NCI-H524 (cell line): ENCODE results near the gene UCP3.

ENCODE experiments used
- DNase-seq, 2 experiments: peaks; one replicate each; lab custom pipeline; 2025; lab: John Stamatoyannopoulos, UW

UCP3 gene, protein sequence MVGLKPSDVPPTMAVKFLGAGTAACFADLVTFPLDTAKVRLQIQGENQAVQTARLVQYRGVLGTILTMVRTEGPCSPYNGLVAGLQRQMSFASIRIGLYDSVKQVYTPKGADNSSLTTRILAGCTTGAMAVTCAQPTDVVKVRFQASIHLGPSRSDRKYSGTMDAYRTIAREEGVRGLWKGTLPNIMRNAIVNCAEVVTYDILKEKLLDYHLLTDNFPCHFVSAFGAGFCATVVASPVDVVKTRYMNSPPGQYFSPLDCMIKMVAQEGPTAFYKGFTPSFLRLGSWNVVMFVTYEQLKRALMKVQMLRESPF

GRCh38 chr11:74008373-74009229 lies at the start of gene UCP3:
TSS of gene UCP3 (minus strand) at chr11:74009085. CDS start at chr11:74007042, 2,043 bp downstream.
- no peak for DNase-seq

DNA sequence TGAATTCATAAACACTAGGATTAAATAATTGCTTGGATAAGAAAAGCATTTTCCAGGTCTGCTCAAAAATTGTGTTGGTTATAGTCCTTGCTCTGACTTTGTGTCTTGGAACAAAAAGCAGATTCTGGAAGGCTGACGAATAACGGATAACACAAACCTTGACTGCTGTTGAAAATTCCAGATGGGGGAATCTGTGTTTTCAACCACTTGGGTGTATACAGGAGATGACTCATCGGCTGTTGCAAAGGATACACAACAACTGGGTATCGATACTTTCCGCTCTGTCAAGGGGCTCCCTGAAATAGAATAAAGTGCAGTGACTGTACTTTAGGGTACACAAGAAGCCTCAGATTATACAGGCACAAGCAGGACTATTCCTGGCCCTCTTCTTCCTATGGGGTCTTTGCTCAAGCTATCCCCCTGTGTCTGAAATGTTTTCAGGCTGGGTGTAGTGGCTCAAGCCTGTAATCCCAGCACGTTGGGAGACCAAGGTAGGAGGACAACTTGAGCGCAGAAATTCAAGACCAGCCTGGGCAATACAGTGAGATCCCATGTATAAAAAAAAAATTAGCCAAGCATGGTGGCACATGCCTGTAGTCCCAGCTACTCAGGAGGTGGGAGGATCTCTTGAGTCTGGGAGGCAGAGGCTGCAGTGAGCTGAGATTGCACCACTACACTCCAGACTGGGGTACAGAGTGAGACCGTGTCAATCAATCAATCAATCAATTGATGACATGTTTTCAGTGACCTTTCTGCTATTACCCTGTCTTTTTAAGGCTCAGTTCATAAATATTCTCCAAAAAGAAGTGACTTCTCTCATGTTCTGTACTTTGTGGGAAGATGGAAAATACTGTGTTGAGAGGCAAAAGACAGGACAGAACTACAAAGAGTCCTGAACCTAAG lies 48.6 kb upstream of the UCP3 start:
- no peak for DNase-seq

GRCh38 chr11:74055938-74056337 lies 47.1 kb upstream of the UCP3 start:
- DNase-seq = no peak

- no peak for DNase-seq
Observed at GRCh38 chr11:74050465-74050864, 41.6 kb upstream of the UCP3 start.

DNA sequence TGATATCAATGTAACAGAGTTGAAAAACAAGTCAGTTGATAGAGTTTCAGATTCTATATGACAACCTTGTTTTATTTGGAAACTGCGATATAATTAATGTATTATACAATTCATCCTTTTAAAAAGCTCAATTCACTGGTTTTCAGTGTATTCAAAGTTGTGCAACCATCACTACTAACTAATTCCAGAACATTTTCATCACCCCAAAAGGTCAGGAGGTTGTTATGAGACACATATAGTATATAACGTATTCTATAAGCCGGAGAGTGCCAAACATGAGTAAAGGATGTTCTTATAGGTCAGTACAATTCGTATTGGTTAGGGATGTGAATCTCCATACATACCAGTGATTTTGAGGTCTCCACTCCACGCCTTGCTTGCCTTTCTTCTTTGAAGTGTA lies 40.1 kb upstream of the UCP3 start:
- no peak for DNase-seq

DNA sequence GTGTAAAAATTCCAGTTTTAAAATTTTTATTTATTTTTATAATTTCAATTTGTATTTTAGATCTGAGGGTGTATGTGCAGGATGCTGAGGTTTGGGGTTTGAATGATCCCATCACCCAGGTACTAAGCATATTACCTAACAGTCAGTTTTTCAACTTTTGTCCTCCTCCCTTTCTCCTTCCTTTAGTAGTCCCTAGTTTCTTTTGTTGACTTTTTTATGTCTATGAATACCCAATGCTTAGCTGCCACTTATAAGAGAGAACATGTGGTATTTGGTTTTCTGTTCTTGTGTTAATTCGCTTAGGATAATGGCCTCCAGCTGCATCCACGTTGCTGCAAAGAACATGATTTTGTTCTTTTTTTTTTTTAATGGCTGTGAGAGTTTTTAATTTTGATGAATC lies 35.7 kb upstream of the UCP3 start:
- no peak for DNase-seq

DNA sequence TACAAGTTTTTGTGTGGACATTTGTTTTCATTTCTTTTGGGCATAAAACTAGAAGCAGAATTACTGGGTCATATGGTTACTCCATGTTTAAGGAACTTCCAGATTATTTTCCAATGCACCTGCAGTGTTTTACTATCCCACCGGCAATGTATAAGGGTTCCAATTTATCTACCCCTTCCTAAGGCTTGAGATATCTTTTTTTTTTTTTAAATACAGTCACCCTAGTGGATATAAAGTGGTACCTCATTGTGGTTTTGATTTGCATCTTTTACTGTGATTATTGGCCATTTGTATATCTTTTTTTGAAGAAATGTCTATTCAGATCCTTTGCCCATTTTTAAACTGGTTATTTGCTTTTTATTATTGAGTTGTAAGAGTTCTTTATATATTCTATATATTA lies 34.6 kb upstream of the UCP3 start:
- DNase-seq = no peak

DNA sequence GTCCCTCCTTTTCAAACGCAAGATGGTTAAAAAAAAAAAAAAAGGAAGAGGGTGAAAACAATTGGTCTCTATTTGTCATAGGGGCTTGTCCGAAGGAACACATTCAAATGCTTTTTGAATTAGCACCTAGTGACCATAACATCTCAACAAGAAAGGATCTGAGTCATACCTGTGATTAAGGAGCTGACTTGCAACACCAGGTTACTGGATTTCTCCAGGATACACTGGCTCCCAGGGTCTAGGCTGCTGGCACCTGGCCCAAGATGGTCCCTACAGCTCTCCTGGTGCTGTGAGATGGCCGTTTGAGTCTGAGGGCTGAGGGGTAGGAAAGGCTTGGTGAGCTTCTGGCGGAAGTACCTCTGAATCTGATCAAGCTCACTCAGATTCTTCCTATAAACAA lies 28.4 kb upstream of the UCP3 start:
- DNase-seq = no peak

- DNase-seq = no peak
Observed at GRCh38 chr11:74035264-74035663, 26.4 kb upstream of the UCP3 start.

- DNase-seq = no peak
Observed at GRCh38 chr11:74033046-74033445, 24.2 kb upstream of the UCP3 start.

DNA sequence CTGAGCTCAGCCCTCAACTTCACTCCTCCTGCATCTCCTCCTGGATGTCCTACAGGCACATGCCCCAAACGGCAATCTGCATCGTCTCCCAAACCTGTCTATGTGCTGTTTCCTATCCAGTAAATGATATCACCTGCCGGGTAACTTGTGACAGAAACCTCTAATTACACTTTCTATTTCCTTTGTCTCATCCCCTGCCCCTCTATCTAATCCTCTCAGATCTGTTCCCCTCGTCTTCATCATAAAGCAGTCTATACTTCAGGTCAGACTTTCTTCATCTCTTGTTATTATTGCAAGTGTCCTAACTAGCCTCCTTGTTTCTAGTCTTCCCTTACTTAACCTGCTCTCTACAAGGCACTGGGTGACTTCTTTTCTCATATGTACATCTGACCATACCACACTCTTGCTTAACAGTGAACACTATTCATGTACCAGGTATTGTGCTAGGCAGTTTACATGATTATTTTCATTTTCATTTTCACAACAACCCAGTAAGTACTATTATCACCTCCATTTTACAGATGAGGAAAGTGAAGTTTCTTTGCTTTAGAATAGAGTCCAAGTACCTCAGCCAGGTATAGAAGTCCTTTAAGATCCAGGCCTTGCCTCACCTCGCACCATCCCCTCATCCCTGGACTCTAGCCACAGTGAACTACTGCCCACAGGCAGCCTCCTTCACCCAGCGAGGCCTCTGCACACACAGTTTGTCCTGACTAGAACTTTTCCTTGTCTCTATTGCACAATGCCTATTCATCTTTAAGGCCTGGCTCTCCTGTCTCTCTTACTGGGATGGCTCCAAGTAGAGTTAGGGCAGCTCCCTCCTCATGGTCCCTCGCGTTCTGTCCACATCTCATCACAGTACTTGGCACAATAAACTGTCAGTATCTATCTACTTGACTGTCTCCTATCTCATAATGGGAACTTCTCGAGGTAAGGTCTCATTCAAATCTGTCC lies 22.1 kb upstream of the UCP3 start:
- no peak for DNase-seq

- no peak for DNase-seq
Observed at GRCh38 chr11:74025467-74026166, 16.7 kb upstream of the UCP3 start.

DNA sequence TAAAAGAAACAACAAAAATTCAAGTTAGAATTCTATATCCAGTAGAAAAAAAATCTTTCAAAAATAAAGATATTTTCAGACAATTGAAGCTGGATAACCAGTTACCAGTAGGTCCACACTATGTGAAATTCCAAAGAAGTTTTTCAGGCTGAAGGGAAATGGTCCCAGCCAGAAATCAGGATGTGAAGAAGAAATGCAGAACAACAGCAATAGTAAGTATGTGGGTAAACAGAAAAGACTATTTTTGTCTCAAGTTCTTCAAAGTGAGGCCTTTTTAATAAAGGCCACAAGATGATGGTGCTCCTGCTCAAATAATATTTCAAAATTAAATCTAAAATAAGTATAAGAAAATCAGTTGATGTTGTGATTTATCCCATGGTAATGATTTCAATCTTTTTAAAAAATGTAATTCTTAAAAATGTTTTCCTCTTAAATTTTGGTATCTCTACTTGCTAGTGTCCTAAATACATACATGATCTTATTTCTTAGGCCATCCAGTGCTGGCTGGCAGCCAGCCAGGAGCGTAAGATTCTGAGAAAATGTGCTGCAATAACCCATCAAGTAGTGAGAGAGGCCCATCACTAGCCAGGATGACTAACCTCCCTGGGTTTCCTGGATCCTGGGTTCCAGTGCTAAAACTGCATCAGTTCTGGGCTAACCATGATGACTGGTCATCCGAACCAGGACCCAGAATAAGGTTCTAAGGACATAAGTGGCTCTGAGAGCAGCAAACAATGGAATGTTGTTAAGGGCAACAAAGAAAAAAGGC lies 15.6 kb upstream of the UCP3 start:
- DNase-seq = no peak

- no peak for DNase-seq
Observed at GRCh38 chr11:74023276-74023675, 14.4 kb upstream of the UCP3 start.

- DNase-seq = no peak
Observed at GRCh38 chr11:74022546-74022945, 13.7 kb upstream of the UCP3 start.

- no peak for DNase-seq
Observed at GRCh38 chr11:74021998-74022397, 13.1 kb upstream of the UCP3 start.

GRCh38 chr11:74020539-74020938 lies 11.7 kb upstream of the UCP3 start:
- no peak for DNase-seq

DNA sequence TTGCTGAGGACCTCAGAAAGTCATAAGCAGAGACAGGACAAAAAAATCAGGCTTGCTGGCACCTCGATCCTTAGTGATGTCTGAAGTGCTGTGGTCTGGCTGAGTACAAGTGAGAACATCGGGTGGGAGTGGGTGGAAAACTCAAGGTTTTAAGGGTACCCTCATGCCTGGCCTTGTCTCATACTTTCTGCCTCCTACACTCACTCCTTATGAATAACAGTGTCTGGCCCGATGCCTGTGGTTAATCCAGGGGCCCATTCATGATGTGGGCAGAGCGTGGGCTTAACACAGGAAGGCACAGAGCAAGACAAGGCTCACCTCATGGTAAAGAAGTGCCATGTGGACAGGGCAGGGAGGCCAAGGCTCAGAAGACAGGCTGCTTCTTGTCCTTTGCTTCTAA lies 11.0 kb upstream of the UCP3 start:
- DNase-seq = no peak

GRCh38 chr11:74019104-74019738 lies 10.3 kb upstream of the UCP3 start:
- DNase-seq = no peak
